Right atrium auricular region (tissue), 2 donors: ENCODE data around the gene BHLHE40. TPM values are rescaled to one million over a fixed set of nuclear protein-coding genes. Genes with fewer than 3 reads are reported as not detected.
A peak's percentile ranks its signal among the peaks of the same experiment; 100 is the strongest.

Experiments used
- DNase-seq: peaks from one replicate; pipeline ENCODE4 v3.0.0-alpha.2; 2019; ENCODE audit warnings: low spot score
- H3K27ac ChIP-seq, 2 donors: fragments of 200-600 bp; sonication (generic); 1 replicate in 1 of 2; 2 replicates in 1 of 2; pipeline ENCODE4 v1.5.1; 2016 to 2019
- H3K27me3 ChIP-seq, 2 donors: fragments of 200-600 bp; sonication (generic); one replicate each; pipeline versions ENCODE4 v1.5.1 to v1.6.0; 2017 to 2019
- H3K36me3 ChIP-seq: fragments of 200-600 bp; sonication (generic); one replicate; pipeline ENCODE4 v1.5.1; 2016
- H3K4me1 ChIP-seq, 2 donors: fragments of 200-600 bp; sonication (generic); one replicate each; pipeline versions ENCODE4 v1.5.1 to v1.6.0; 2017 to 2019
- H3K4me3 ChIP-seq, 2 donors: fragments of 200-600 bp; sonication (generic); 1 replicate in 1 of 2; 2 replicates in 1 of 2; pipeline ENCODE4 v1.5.1; 2017 to 2019; ENCODE audit warnings: mild to moderate bottlenecking in 1 of 2, moderate library complexity in 1 of 2
- H3K9me3 ChIP-seq, 2 donors: fragments of 200-600 bp; sonication (generic); one replicate each; pipeline ENCODE4 v1.5.1; 2019
- CTCF ChIP-seq, 2 donors: fragments of 200-600 bp; sonication (generic); IDR thresholded peaks; one replicate each; pipeline ENCODE4 v1.5.1; 2019; ENCODE audit warnings: antibody characterized with exemption in 2 of 2
- total RNA-seq, 2 donors: library from RNA; depleted of rRNA; stranded (reverse); fragments of >200 nt; gene quantifications; one replicate each; pipeline ENCODE4 v1.1.0, GENCODE V29; 2016

BHLHE40 gene
- total RNA-seq, 2 donors from 2014 or later = 32.3 to 49.5 TPM

- no peaks in the 10 kb centered on the region for H3K9me3 ChIP-seq
- no peak for TF ChIP-seq CTCF (IDR thresholded peaks at IDR 0.05)
- peaks cover 0 to 33% of the 10 kb centered on the region in 2 donors for H3K4me1 ChIP-seq
- no peaks in the 10 kb centered on the region for H3K27me3 ChIP-seq
- peak; percentile 40 for DNase-seq
- H3K4me3 ChIP-seq = no peak overlapping the region
- H3K36me3 ChIP-seq = no peaks in the 10 kb centered on the region
- peak overlapping the region; percentile 73 to 78 for H3K27ac ChIP-seq
These were observed 15.0 kb downstream of the BHLHE40 start for GRCh38 chr3:4994144-4994730.

DNA sequence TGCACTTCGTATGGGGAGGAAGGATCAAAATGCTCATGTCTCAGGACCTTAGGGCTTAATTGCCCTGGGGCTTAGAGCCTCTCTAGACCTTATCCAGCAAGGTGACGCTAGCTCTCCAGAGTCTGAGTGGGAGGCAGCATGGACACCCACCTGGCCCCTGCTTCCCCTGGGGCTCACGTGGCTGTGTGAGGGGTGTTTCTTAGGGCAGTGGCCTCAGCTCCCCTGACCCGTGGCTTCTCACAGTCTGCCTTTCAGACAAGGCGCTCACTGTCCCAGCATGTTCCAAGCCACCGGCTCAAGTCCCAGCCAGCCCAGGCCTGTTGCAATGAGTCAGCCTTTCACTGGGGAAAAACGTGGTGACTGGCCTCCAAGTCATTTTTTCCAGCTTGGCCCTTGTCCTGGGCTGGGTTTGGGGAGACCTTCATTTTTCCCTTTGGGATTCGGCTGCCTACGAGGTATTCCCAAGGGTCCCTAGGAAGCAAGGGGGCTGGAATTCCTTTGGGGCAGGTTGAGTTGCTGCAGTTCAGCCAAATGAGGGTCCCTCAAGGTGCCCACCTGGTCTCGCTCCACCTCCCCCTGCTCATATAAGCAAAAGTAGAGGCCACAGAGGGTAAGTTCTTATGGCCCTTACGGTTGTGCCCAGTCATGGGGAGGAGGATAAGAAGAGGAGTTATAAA lies 15.7 kb downstream of the BHLHE40 start:
- DNase-seq = peak; percentile 94
- no peaks in the 10 kb centered on the region for H3K36me3 ChIP-seq
- no peaks in the 10 kb centered on the region for H3K27me3 ChIP-seq
- peaks cover 0 to 28% of the 10 kb centered on the region in 2 donors for H3K4me1 ChIP-seq
- H3K27ac ChIP-seq = peak overlapping the region; percentile 73 to 78
- H3K9me3 ChIP-seq = no peaks in the 10 kb centered on the region
- no peak for TF ChIP-seq CTCF (IDR thresholded peaks at IDR 0.05)
- no peak overlapping the region for H3K4me3 ChIP-seq

- TF ChIP-seq CTCF (IDR thresholded peaks at IDR 0.05) = no peak
- Histone ChIP-seq H3K27me3 (no peaks in the 10 kb centered on the region), H3K9me3 (no peaks in the 10 kb centered on the region), H3K4me3 (no peak overlapping the region), H3K36me3 (no peaks in the 10 kb centered on the region), H3K27ac (peak overlapping the region; percentile 73 to 78), H3K4me1 (peaks cover 0 to 28% of the 10 kb centered on the region in 2 donors)
- peak; percentile 50 for DNase-seq
These were observed 16.3 kb downstream of the BHLHE40 start for GRCh38 chr3:4995500-4996053.

DNA sequence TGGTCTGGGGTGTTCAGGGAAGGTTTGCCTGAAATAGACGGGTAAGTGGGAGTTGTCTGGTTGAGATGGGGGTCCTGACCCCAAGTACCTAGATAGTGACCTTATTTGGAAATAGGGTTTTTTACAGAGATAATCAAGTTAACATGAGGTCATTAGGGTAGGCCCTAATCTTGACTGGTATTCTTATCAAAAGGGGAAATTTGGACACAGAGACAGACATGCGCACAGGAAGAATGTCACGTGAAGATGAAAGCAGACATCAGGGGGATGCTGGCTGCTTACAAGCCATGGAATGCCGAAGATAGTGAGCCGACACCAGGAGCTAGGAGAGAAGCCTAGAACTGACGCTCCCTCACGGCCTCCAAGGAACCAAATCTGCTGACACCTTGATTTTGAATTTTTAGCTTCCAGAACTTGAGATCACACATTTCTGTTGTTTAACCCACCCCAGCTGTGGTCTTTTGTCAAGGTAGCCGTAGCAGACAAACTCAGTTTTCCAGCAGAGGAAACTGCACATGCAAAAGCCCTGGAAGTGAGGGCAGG lies 17.1 kb downstream of the BHLHE40 start:
- Histone ChIP-seq H3K9me3 (no peaks in the 10 kb centered on the region), H3K27me3 (no peaks in the 10 kb centered on the region), H3K4me1 (peaks cover 0 to 28% of the 10 kb centered on the region in 2 donors), H3K27ac (peak overlapping the region in 1 of 2 donors; percentile 5), H3K36me3 (no peaks in the 10 kb centered on the region), H3K4me3 (no peak overlapping the region)
- TF ChIP-seq CTCF (IDR thresholded peaks at IDR 0.05) = no peak
- peak; percentile 58 for DNase-seq

GRCh38 chr3:4996771-4997291 lies 17.6 kb downstream of the BHLHE40 start:
- DNase-seq = peak; percentile 53
- TF ChIP-seq CTCF (IDR thresholded peaks at IDR 0.05) = no peak
- peaks cover 0 to 28% of the 10 kb centered on the region in 2 donors for H3K4me1 ChIP-seq
- H3K9me3 ChIP-seq = no peaks in the 10 kb centered on the region
- H3K27ac ChIP-seq = peak overlapping the region in 1 of 2 donors; percentile 5
- H3K4me3 ChIP-seq = no peak overlapping the region
- H3K27me3 ChIP-seq = no peaks in the 10 kb centered on the region
- no peaks in the 10 kb centered on the region for H3K36me3 ChIP-seq
